A549 treated with AZD2906 at 1 μM for 4 hours (cell line): ENCODE data around the gene UBE2D3. TPM values are rescaled to one million over a fixed set of nuclear protein-coding genes. Genes with fewer than 3 reads are reported as not detected.

ENCODE experiments used
- total RNA-seq: library from RNA; stranded (reverse); fragments of 200-300 nt; extraction: Qiagen RNA extraction; gene quantifications from 5 replicates; pipeline ENCODE4 v1.2.3, GENCODE V29; 2022

The UBE2D3 gene
- 221 to 233 TPM (median 225 TPM) in 5 replicates for total RNA-seq

DNA sequence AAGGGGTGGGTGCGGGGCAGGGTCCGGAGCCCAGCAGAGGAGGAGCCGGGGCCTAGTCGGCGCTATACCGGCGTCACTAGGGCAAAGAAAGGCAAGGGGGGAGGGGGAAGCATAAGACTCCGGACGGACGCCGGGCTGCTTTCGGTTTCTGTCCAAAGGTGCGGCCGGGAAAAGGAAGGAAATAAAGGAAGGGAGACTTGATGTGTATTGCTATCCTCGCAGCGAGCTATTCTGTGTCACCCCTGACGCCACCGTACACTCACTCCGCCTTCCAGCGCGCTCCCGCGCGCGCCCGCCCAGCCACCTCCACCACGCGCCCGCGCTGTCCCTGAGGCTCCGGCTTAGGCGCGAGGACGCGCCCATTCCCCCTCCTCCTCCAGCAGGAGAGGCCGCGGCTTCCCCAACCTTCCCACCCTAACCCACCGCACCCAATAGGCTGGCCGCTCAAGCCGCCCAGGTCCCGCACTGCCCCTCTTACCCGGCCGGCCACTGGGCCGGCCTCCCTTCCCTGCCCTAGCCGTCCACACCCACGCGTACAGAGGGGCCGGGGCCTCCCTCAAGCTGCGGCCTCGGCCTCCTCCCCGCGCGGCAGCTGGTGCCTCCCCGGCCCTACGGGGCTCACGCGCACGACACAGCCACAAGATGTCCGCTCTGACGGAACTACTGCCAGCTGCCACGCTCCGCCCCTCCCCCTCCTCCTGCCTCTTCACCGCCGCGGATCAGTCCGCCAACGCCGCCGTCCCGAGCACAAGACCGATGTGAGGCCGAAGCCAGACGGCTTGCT lies at the start of gene UBE2D3:
UBE2D3 (minus strand) TSS at position 662 of the 784 bp plus-strand sequence. CDS start 1,043 bp downstream, outside the sequence.

DNA sequence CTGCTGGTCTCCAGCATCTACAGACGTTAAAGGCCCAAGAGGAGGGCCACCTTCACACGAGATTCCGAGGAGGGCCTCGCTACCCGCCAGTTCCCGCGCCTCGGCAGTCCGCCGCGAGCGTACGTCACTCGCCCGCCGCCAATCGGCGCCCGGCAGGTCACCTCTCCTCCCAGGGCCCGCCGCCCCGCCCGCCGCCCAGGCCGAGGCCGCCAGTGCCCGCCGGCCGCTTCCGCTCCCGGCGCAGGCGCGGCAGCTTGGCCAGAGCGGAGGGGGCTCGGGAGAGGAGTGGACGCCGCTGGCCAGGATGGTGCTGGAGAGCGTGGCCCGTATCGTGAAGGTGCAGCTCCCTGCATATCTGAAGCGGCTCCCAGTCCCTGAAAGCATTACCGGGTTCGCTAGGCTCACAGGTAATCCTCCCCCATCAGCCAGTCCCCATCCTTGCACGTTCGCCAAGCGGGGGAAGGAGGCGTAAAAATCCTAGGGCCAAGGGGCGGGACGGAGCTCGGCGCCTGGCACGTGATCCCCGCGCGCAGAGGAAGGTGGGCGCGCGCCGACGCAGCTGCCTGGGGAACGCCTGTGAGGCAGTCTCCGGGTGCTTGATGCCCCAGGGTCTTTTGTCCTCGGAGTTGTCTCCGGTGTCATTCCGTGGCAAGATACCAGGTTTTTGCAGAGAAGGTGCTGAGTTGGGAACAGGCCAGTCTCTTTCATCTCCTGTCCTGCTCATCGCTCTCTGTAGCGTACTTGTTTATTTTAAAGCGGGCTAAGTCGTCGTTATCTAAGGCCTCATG lies 41.6 kb upstream of the UBE2D3 start, which contains the start of gene CISD2:
CISD2 (plus strand) TSS at position 212 of the 788 bp plus-strand sequence; CDS start at position 305, 93 bp downstream.

DNA sequence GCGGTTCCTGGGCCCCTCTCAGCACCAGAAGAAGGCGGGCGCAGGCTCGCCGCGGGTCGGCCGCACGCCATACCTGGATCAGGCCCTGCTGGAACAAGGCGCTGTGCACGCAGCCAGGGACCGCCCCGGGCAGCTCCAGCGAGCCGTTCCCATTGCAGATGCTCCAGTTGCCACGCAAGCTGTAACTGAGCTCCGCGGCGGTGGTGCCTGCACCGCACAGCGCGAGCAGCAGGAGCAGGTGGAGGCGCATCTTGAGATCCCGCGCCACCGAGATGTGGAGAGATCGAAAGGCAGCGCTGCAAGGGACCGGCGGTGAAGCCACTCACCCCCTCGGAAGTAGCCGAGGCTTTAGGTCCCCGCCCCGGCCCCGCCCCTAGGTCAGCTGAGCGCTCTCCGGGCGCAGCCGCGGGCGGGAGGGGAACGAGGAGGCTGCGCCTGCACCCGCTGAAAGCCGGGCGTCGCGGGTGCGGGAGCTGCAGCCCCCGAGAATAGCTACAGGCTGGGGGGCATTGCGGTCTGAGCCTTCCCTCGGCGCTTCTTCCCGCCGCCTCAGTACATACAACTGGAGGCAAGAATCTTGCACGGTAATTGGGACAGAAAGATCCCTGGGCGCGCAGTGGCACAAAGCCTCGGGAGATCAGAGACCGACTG lies 66.6 kb downstream of the UBE2D3 start, which contains the start of gene MANBA:
MANBA (minus strand) TSS at position 324 of the 651 bp plus-strand sequence; CDS start at position 250, 74 bp downstream.

Other genes with a start within 250 kb of the UBE2D3 start
- 14.6 to 16.8 TPM (median 15.1 TPM) in 5 replicates for gene MANBA, start 66.6 kb downstream of the UBE2D3 start, total RNA-seq
- 38.1 to 40.9 TPM (median 39.7 TPM) in 5 replicates for gene CISD2, start 41.4 kb upstream of the UBE2D3 start, total RNA-seq
- gene SLC9B1, start 192.2 kb upstream of the UBE2D3 start, total RNA-seq = 0.05 to 0.09 TPM in 2 of 5 replicates, not detected in the others
- 6.1 to 9.4 TPM (median 6.9 TPM) in 5 replicates for gene SLC9B2, start 249.2 kb upstream of the UBE2D3 start, total RNA-seq